Endothelial cell of umbilical vein (primary cell): ENCODE results near the gene CRYZL1. TPM values are rescaled to one million over a fixed set of nuclear protein-coding genes. Genes with fewer than 3 reads are reported as not detected.

Experiments used
- BruUV-seq: library from RNA; stranded (reverse); fragments of 400-500 nt; replicated peaks from 2 replicates; lab custom pipeline; 2021; lab: Mats Ljungman, UMichigan
- CTCF ChIA-PET: fragments of 300-600, 350-600 bp; sonication (Branson Sonifier 250); formaldehyde crosslinking; loops from one replicate; lab custom pipeline; 2021; ENCODE audit warnings: antibody characterized with exemption, inconsistent platforms; lab: Charles Lee
- POLR2A ChIA-PET: fragments of 300-600, 350-600 bp; sonication (Branson Sonifier 250); formaldehyde crosslinking; loops from one replicate; lab custom pipeline; 2021; ENCODE audit warnings: antibody characterized with exemption, inconsistent platforms; lab: Charles Lee
- DNase-seq: peaks from one replicate; pipeline ENCODE4 v3.0.0-alpha.2; 2011; ENCODE audit warnings: low read depth, low spot score
- FAIRE-seq: peaks from 2 replicates; lab custom pipeline; 2011; peaks lifted over from hg19 to GRCh38; lab: Jason Lieb, UNC
- H2AFZ ChIP-seq: 2 replicates; pipeline ENCODE4 v1.6.0; 2012; ENCODE audit warnings: low read depth, low read length, control low read depth, inconsistent platforms
- H3K27ac ChIP-seq: 2 replicates; pipeline ENCODE4 v1.5.1; 2011; ENCODE audit warnings: low read depth, mild to moderate bottlenecking, control low read depth, low read length, moderate library complexity; ENCODE audit not compliant: insufficient read depth
- H3K27me3 ChIP-seq, 2 experiments: 2 replicates each; pipeline versions ENCODE4 v1.6.0 to v1.6.1; 2011; ENCODE audit warnings: low read length in 2 of 2, mixed read lengths in 1 of 2; ENCODE audit not compliant: control insufficient read depth in 2 of 2, insufficient read depth in 2 of 2
- H3K36me3 ChIP-seq, 2 experiments: 2 replicates in 1 of 2; 3 replicates in 1 of 2; pipeline ENCODE4 v1.5.1; 2011; ENCODE audit warnings: low read length in 2 of 2, mild to moderate bottlenecking in 1 of 2, moderate library complexity in 1 of 2; ENCODE audit not compliant: control insufficient read depth in 2 of 2, insufficient read depth in 2 of 2; ENCODE audit errors: extremely low read depth in 1 of 2
- H3K4me1 ChIP-seq: 3 replicates; pipeline ENCODE4 v1.5.1; 2011; ENCODE audit warnings: mild to moderate bottlenecking, low read length; ENCODE audit not compliant: control insufficient read depth, insufficient read depth; ENCODE audit errors: extremely low read depth
- H3K4me2 ChIP-seq: 2 replicates; pipeline ENCODE4 v1.6.1; 2011; ENCODE audit warnings: low read length, control low read depth, mixed read lengths; ENCODE audit not compliant: insufficient read depth
- H3K4me3 ChIP-seq, 3 experiments: fragments of 200-600 bp in 1 of 3; sonication (generic), shearing (Covaris generic) in 1 of 3; replicated peaks in 1 of 3; 2 replicates each; pipeline ENCODE4 v1.5.1; 2011 to 2016; ENCODE audit warnings: control low read depth in 3 of 3, low read length in 3 of 3, mild to moderate bottlenecking in 2 of 3, inconsistent platforms in 1 of 3, low read depth in 1 of 3, moderate library complexity in 1 of 3; ENCODE audit not compliant: insufficient read depth in 1 of 3
- H3K79me2 ChIP-seq: 2 replicates; pipeline ENCODE4 v1.6.0; 2012; ENCODE audit warnings: low read length, inconsistent platforms; ENCODE audit not compliant: control insufficient read depth, insufficient read depth
- H3K9ac ChIP-seq: replicated peaks from 2 replicates; pipeline ENCODE3; 2011; ENCODE audit warnings: low read length, control low read depth; ENCODE audit not compliant: insufficient read depth; ENCODE audit errors: extremely low read depth
- H3K9me1 ChIP-seq: replicated peaks from 3 replicates; pipeline ENCODE4 v1.6.0; 2011; ENCODE audit warnings: mild to moderate bottlenecking, low read length; ENCODE audit not compliant: control insufficient read depth, insufficient read depth; ENCODE audit errors: extremely low read depth
- H3K9me3 ChIP-seq: replicated peaks from 2 replicates; pipeline ENCODE4 v1.5.1; 2012; ENCODE audit warnings: low read length, inconsistent platforms; ENCODE audit not compliant: control insufficient read depth, insufficient read depth
- H4K20me1 ChIP-seq: replicated peaks from 2 replicates; pipeline ENCODE3; 2011; ENCODE audit warnings: mild to moderate bottlenecking, low read length; ENCODE audit not compliant: control insufficient read depth, insufficient read depth; ENCODE audit errors: extremely low read depth
- EZH2 ChIP-seq: IDR thresholded peaks from 2 replicates; pipeline ENCODE4 v1.6.1; 2012; ENCODE audit warnings: borderline replicate concordance, low read depth, mild to moderate bottlenecking, moderate library complexity, low read length, inconsistent platforms; ENCODE audit not compliant: severe bottlenecking
- FOS ChIP-seq: IDR thresholded peaks from 2 replicates; pipeline ENCODE4 v1.6.1; 2011; ENCODE audit warnings: mild to moderate bottlenecking, low read length, moderate library complexity, borderline replicate concordance; ENCODE audit not compliant: insufficient read depth
- GATA2 ChIP-seq: IDR thresholded peaks from 2 replicates; pipeline ENCODE4 v1.7.0; 2011; ENCODE audit warnings: low read depth, mild to moderate bottlenecking, moderate library complexity, mixed read lengths, low read length; ENCODE audit not compliant: insufficient read length, insufficient read depth
- JUN ChIP-seq: IDR thresholded peaks from 2 replicates; pipeline ENCODE4 v1.6.1; 2011; ENCODE audit warnings: borderline replicate concordance, low read depth; ENCODE audit not compliant: insufficient read length, insufficient read depth
- MAX ChIP-seq: IDR thresholded peaks from 2 replicates; pipeline ENCODE4 v1.6.1; 2011; ENCODE audit not compliant: insufficient read depth, insufficient read length
- MYC ChIP-seq: IDR thresholded peaks from one replicate; pipeline ENCODE4 v1.6.1; 2011; ENCODE audit warnings: mild to moderate bottlenecking, low read depth, low read length
- POLR2A ChIP-seq: IDR thresholded peaks from 2 replicates; pipeline ENCODE4 v1.6.1; 2012; ENCODE audit warnings: low read depth, mild to moderate bottlenecking, control low read depth, low read length
- POLR2AphosphoS5 ChIP-seq: IDR thresholded peaks from 2 replicates; pipeline ENCODE4 v1.6.1; 2012; ENCODE audit warnings: low read depth, mild to moderate bottlenecking, control low read depth, low read length, moderate library complexity; ENCODE audit not compliant: insufficient read depth
- dilution Hi-C: fragments of 300-500 bp; cut with MboI; formaldehyde crosslinking; loops from one replicate; pipeline ENCODE4 v1.15.0; 2019; ENCODE audit warnings: low sequenced_read_pairs; ENCODE audit not compliant: extremely low pct_ligation_motif_present
- intact Hi-C: fragments of 100-400 bp; cut with micrococcal nuclease; formaldehyde crosslinking; loops from one replicate; pipeline ENCODE4 v1.10.0; 2022
- polyA plus RNA-seq, 4 experiments: library from polyadenylated mRNA; depleted of rRNA in 3 of 4; stranded (reverse) in 3 of 4; unstranded in 1 of 4; fragments of >200 nt; gene quantifications; 2 replicates each; pipeline versions ENCODE4 v1.2.1 to v1.2.3, GENCODE V29; 2011 to 2012; ENCODE audit warnings: missing spikeins in 1 of 4
- total RNA-seq: library from RNA; stranded (reverse); gene quantifications from 2 replicates; pipeline ENCODE4 v1.2.3, GENCODE V29; 2021
- TF ChIP-seq, protein P1 (sequence below), 2 donors: IDR thresholded peaks; 1 replicate in 1 of 2; 2 replicates in 1 of 2; pipeline ENCODE4 v1.5.1; 2011; ENCODE audit warnings: low read length in 2 of 2, mild to moderate bottlenecking in 2 of 2, moderate library complexity in 2 of 2, control low read depth in 1 of 2, inconsistent platforms in 1 of 2, low read depth in 1 of 2; ENCODE audit not compliant: insufficient read depth in 1 of 2; ENCODE audit errors: extremely low read depth in 1 of 2

Gene CRYZL1
- total and polyA plus RNA-seq, 2 donors (not counting 3 experiments of a cell fraction or from before 2014, with no cell fraction given), result 26.4 to 42.1 TPM

GRCh38 chr21:33549848-33550771, 91.4 kb downstream of the CRYZL1 start:
- dilution Hi-C loops, result no loop called here

More at GRCh38 chr21:33549848-33550771, 91.4 kb downstream of the CRYZL1 start:
- peaks cover 98% of the 10 kb centered on the region for H3K79me2 ChIP-seq
- intact Hi-C loops, result no loop called here
- no peak for TF ChIP-seq GATA2
- TF ChIP-seq EZH2, result no peak
- TF ChIP-seq MAX, result no peak
- TF ChIP-seq POLR2AphosphoS5, result no peak
- no peak for TF ChIP-seq FOS
- no peak for TF ChIP-seq MYC
- TF ChIP-seq POLR2A, result no peak
- no peak for TF ChIP-seq JUN
- TF ChIP-seq, protein P1, sequence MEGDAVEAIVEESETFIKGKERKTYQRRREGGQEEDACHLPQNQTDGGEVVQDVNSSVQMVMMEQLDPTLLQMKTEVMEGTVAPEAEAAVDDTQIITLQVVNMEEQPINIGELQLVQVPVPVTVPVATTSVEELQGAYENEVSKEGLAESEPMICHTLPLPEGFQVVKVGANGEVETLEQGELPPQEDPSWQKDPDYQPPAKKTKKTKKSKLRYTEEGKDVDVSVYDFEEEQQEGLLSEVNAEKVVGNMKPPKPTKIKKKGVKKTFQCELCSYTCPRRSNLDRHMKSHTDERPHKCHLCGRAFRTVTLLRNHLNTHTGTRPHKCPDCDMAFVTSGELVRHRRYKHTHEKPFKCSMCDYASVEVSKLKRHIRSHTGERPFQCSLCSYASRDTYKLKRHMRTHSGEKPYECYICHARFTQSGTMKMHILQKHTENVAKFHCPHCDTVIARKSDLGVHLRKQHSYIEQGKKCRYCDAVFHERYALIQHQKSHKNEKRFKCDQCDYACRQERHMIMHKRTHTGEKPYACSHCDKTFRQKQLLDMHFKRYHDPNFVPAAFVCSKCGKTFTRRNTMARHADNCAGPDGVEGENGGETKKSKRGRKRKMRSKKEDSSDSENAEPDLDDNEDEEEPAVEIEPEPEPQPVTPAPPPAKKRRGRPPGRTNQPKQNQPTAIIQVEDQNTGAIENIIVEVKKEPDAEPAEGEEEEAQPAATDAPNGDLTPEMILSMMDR (IDR thresholded peaks at IDR 0.05; ENCODE audit: extremely low read depth in 1 of 2, insufficient read depth in 1 of 2, low read depth in 1 of 2, low read length in 2 of 2), result no peak
- no peak for DNase-seq
- no peak overlapping the region for H3K9ac ChIP-seq
- no peaks in the 10 kb centered on the region for H3K9me1 ChIP-seq
- H4K20me1 ChIP-seq, result peaks cover 16% of the 10 kb centered on the region
- no peaks in the 10 kb centered on the region for H3K9me3 ChIP-seq
- no peak overlapping the region for H3K4me2 ChIP-seq
- no peak overlapping the region for H3K4me3 ChIP-seq
- no peak for FAIRE-seq
- peaks cover 41 to 69% of the 10 kb centered on the region in 2 experiments for H3K36me3 ChIP-seq
- peaks cover 4% of the 10 kb centered on the region for H3K4me1 ChIP-seq
- H3K27me3 ChIP-seq, result no peaks in the 10 kb centered on the region
- CTCF ChIA-PET, result interaction anchor here (1.9 kb wide), 1 partner anchor 55 kb away, joined by 10 read pairs; no protein-coding TSS in a partner anchor
- no peak overlapping the region for H3K27ac ChIP-seq
- BruUV-seq, result no TSS peak
- no peak overlapping the region for H2AFZ ChIP-seq
- POLR2A ChIA-PET, result no interaction called here
